GM13977 (cell line): ENCODE measurements around the gene TRAK2.

Source experiments
- DNase-seq: peaks from one replicate; pipeline ENCODE4 v3.0.0; 2012; ENCODE audit warnings: low spot score
- CTCF ChIP-seq: IDR thresholded peaks from 2 replicates; pipeline ENCODE4 v1.5.1; 2012; ENCODE audit warnings: mild to moderate bottlenecking, control low read depth; ENCODE audit not compliant: insufficient read depth; ENCODE audit errors: extremely low read depth, missing control alignments
- in situ Hi-C: fragments of 300-500 bp; cut with MboI; formaldehyde crosslinking; loops from one replicate; pipeline ENCODE4 v1.12.0; 2022; ENCODE audit warnings: low sequenced_read_pairs, low pct_unique_long_range_greater_than_20kb, mixed read lengths, inconsistent platforms; ENCODE audit not compliant: unreplicated experiment

The TRAK2 gene

GRCh38 chr2:201413552-201413951, 37.7 kb downstream of the TRAK2 start:
- in situ Hi-C loops = no loop called here
- no peak for DNase-seq
- TF ChIP-seq CTCF = no peak

- no peak for TF ChIP-seq CTCF
- in situ Hi-C loops = no loop called here
- DNase-seq = no peak
Observed at GRCh38 chr2:201413143-201413542, 38.1 kb downstream of the TRAK2 start.

GRCh38 chr2:201411421-201411820, 39.8 kb downstream of the TRAK2 start:
- no peak for DNase-seq
- in situ Hi-C loops = no loop called here
- no peak for TF ChIP-seq CTCF

- no peak for TF ChIP-seq CTCF
- no peak for DNase-seq
- in situ Hi-C loops = no loop called here
Observed at GRCh38 chr2:201408931-201409330, 42.3 kb downstream of the TRAK2 start.

GRCh38 chr2:201407265-201407664, 44.0 kb downstream of the TRAK2 start:
- no peak for TF ChIP-seq CTCF
- in situ Hi-C loops = no loop called here
- DNase-seq = no peak

- no peak for DNase-seq
- in situ Hi-C loops = no loop called here
- TF ChIP-seq CTCF = no peak
Observed at GRCh38 chr2:201406077-201406662, 45.1 kb downstream of the TRAK2 start.
